Measurements from ENCODE around the gene C1orf232. TPM values are rescaled to one million over a fixed set of nuclear protein-coding genes. Genes with fewer than 3 reads are reported as not detected.

C1orf232 gene
- total and polyA plus RNA-seq, 2 donors (not counting 1 experiment from before 2014, with no cell fraction given), result not detected

DNA sequence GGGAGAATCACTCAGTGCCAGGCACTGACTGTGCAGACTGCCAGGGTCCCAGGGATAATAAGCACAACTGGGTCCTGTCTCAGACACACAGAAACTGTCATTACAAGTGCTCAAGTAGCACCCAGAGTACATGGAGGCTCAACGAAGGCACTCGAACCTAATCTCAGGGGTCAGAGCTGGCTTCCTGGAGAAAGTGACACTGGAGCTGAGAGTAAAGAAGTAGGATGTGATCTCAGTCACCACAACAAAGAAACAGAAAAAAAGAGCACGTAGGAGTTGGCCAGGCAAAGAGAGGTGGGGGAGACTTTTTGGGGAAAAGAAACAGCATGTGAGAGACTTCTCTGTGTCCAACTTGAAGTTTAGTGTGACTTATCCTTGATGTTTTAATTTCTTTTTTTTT is 23.0 kb upstream of the C1orf232 start:
- CTCF ChIA-PET, result interaction anchor here (1.0 to 1.1 kb wide), 2 partner anchors 18 to 89 kb away, joined by 3 read pairs; no protein-coding TSS in a partner anchor
- H3K9me3 Mint-ChIP-seq (ENCODE audit: insufficient read depth), result no peaks in the 10 kb centered on the region
- intact Hi-C loops (cut with micrococcal nuclease), result no loop called here

DNA sequence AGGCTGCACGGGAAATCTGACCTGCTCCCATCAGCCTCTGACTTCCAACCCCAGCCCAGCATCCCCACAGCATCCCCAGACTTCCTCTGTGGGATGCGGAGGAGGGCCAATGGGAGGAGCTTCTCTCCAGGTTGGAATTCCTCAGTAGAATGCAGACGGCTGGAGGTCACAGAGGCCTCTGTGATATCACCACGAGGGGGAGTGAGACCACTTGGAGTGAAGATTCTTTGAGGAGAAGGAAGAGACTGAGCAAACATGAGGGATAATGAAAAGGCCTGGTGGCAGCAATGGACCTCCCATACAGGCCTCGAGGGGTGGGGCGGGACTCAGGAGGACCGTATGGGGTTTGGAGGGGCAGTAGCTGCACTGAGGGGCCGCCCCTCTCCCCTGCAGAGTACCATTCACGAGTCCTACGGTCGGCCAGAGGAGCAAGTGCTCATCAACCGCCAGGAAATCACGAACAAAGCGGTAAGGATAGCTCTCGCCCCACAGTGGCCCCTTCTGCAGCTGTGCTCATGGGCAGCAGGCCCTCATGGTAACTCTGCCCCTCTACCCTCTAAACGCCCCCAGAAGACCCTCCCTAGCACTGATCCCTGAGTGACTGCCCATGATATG is 21.7 kb upstream of the C1orf232 start, which contains the start of gene CATSPER4:
Gene CATSPER4 (plus strand): TSS at position 230 of the 615 bp plus-strand sequence. CDS start 26 bp downstream, at position 256.
- Mint-ChIP-seq H3K4me3 (no peak within 1 kb of the TSS), H3K9me3 (ENCODE audit: insufficient read depth) (no peaks in the 10 kb centered on the region), H3K27ac (no peak within 1 kb of the TSS), H3K27me3 (no peaks in the 10 kb centered on the region), H3K4me1 (no peaks in the 10 kb centered on the region)
- H4K20me1 ChIP-seq (ENCODE audit: control insufficient read depth, insufficient read depth, low read length, poor library complexity, severe bottlenecking), result no peaks in the 10 kb centered on the region
- no peak within 1 kb of the TSS for H2AFZ ChIP-seq (ENCODE audit: insufficient read depth, low read depth, low read length, poor library complexity, severe bottlenecking)
- WGBS (ENCODE audit: insufficient coverage), result 69% methylated on average over 14 of the region's 16 CpGs
- peaks cover 0 to 2% (median 0%) of the 10 kb centered on the region in 4 experiments for H3K27me3 ChIP-seq (replicated peaks in 1 of 4; ENCODE audit: control extremely low read depth in 1 of 4, control insufficient read depth in 3 of 4, insufficient read depth in 4 of 4, low read length in 3 of 4)
- CTCF ChIA-PET, result interaction anchor here (0.6 to 1.0 kb wide), 2 partner anchors 121 to 174 kb away, joined by 3 read pairs; no protein-coding TSS in a partner anchor
- no peak within 1 kb of the TSS for H3K4me3 ChIP-seq (ENCODE audit: control extremely low read depth in 1 of 5, extremely low read depth in 1 of 5, insufficient read depth in 1 of 5, low read depth in 2 of 5, low read length in 4 of 5)
- H3K9ac ChIP-seq (ENCODE audit: low read length), result no peak within 1 kb of the TSS
- peak; percentile 27 for DNase-seq
- H3K9me3 ChIP-seq (ENCODE audit: control extremely low read depth in 1 of 3, control insufficient read depth in 2 of 3, insufficient read depth in 1 of 3, low read length in 2 of 3), result no peaks in the 10 kb centered on the region
- no peak within 1 kb of the TSS for H3K4me2 ChIP-seq (replicated peaks; ENCODE audit: low read depth, low read length, poor library complexity, severe bottlenecking)
- H3K79me2 ChIP-seq (ENCODE audit: control insufficient read depth, insufficient read depth, low read length), result no peaks in the 10 kb centered on the region
- ATAC-seq (ENCODE audit: low read depth), result no peak
- no peaks in the 10 kb centered on the region for H3K36me3 ChIP-seq (replicated peaks in 1 of 2; ENCODE audit: control extremely low read depth in 1 of 2, control insufficient read depth in 1 of 2, extremely low read depth in 1 of 2, insufficient read depth in 2 of 2, low read length in 1 of 2)
- H3K27ac ChIP-seq (ENCODE audit: low read length in 2 of 2), result no peak within 1 kb of the TSS
- TF ChIP-seq EZH2 (IDR thresholded peaks at IDR 0.05; ENCODE audit: borderline replicate concordance, insufficient read depth, low read depth, low read length, poor library complexity, severe bottlenecking), result no peak
- TF ChIP-seq, protein P1, sequence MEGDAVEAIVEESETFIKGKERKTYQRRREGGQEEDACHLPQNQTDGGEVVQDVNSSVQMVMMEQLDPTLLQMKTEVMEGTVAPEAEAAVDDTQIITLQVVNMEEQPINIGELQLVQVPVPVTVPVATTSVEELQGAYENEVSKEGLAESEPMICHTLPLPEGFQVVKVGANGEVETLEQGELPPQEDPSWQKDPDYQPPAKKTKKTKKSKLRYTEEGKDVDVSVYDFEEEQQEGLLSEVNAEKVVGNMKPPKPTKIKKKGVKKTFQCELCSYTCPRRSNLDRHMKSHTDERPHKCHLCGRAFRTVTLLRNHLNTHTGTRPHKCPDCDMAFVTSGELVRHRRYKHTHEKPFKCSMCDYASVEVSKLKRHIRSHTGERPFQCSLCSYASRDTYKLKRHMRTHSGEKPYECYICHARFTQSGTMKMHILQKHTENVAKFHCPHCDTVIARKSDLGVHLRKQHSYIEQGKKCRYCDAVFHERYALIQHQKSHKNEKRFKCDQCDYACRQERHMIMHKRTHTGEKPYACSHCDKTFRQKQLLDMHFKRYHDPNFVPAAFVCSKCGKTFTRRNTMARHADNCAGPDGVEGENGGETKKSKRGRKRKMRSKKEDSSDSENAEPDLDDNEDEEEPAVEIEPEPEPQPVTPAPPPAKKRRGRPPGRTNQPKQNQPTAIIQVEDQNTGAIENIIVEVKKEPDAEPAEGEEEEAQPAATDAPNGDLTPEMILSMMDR (IDR thresholded peaks at IDR 0.05), result no peak
- intact Hi-C loops (cut with micrococcal nuclease), result no loop called here
- POLR2A ChIA-PET, result no interaction called here
- no peaks in the 10 kb centered on the region for H3K4me1 ChIP-seq (ENCODE audit: control insufficient read depth in 2 of 2, insufficient read depth in 2 of 2, low read length in 2 of 2)

More for the DNA sequence above, 23.0 kb upstream of the C1orf232 start:
- no peaks in the 10 kb centered on the region for H3K4me1 ChIP-seq (ENCODE audit: control insufficient read depth in 2 of 2, insufficient read depth in 2 of 2, low read length in 2 of 2)
- Mint-ChIP-seq H3K4me3 (no peak overlapping the region), H3K27me3 (peaks cover 6% of the 10 kb centered on the region), H3K27ac (no peak overlapping the region), H3K4me1 (no peaks in the 10 kb centered on the region)
- DNase-seq (no peak), ATAC-seq (ENCODE audit: low read depth) (no peak)
- H3K36me3 ChIP-seq (replicated peaks in 1 of 2; ENCODE audit: control extremely low read depth in 1 of 2, control insufficient read depth in 1 of 2, extremely low read depth in 1 of 2, insufficient read depth in 2 of 2, low read length in 1 of 2), result no peaks in the 10 kb centered on the region
- peaks cover 0 to 2% (median 0%) of the 10 kb centered on the region in 4 experiments for H3K27me3 ChIP-seq (replicated peaks in 1 of 4; ENCODE audit: control extremely low read depth in 1 of 4, control insufficient read depth in 3 of 4, insufficient read depth in 4 of 4, low read length in 3 of 4)
- no peaks in the 10 kb centered on the region for H3K79me2 ChIP-seq (ENCODE audit: control insufficient read depth, insufficient read depth, low read length)
- H2AFZ ChIP-seq (ENCODE audit: insufficient read depth, low read depth, low read length, poor library complexity, severe bottlenecking), result no peak overlapping the region
- no peaks in the 10 kb centered on the region for H3K9me3 ChIP-seq (ENCODE audit: control extremely low read depth in 1 of 3, control insufficient read depth in 2 of 3, insufficient read depth in 1 of 3, low read length in 2 of 3)
- H3K4me3 ChIP-seq (ENCODE audit: control extremely low read depth in 1 of 5, extremely low read depth in 1 of 5, insufficient read depth in 1 of 5, low read depth in 2 of 5, low read length in 4 of 5), result no peak overlapping the region
- no peaks in the 10 kb centered on the region for H4K20me1 ChIP-seq (ENCODE audit: control insufficient read depth, insufficient read depth, low read length, poor library complexity, severe bottlenecking)
- no peak overlapping the region for H3K27ac ChIP-seq (ENCODE audit: low read length in 2 of 2)
- TF ChIP-seq EZH2 (IDR thresholded peaks at IDR 0.05; ENCODE audit: borderline replicate concordance, insufficient read depth, low read depth, low read length, poor library complexity, severe bottlenecking), result no peak
- TF ChIP-seq, protein P1 (IDR thresholded peaks at IDR 0.05), result no peak
- no peak overlapping the region for H3K4me2 ChIP-seq (replicated peaks; ENCODE audit: low read depth, low read length, poor library complexity, severe bottlenecking)
- H3K9ac ChIP-seq (ENCODE audit: low read length), result no peak overlapping the region
- WGBS (ENCODE audit: insufficient coverage), result no CpG with 5 or more reads among the region's 3 CpGs
- POLR2A ChIA-PET, result interaction anchor here (0.7 kb wide), 1 partner anchor 127 kb away, joined by 4 read pairs; no protein-coding TSS in a partner anchor

Data from B cell (primary cell).